HG03025 (cell line): ENCODE results near the gene ARHGAP26.

ENCODE experiments used
- ATAC-seq: cut with Tn5 transposase; IDR thresholded peaks from one replicate; pipeline ENCODE4 v1.9.1; 2021; ENCODE audit warnings: mild to moderate bottlenecking, moderate library complexity; ENCODE audit not compliant: unreplicated experiment, low FRiP score

Gene ARHGAP26

GRCh38 chr5:143002459-143003327, 232.5 kb downstream of the ARHGAP26 start:
- peak; percentile 55 for ATAC-seq

GRCh38 chr5:143003328-143003636, 233.1 kb downstream of the ARHGAP26 start:
- no peak for ATAC-seq

GRCh38 chr5:143004361-143005145, 234.4 kb downstream of the ARHGAP26 start:
- no peak for ATAC-seq

GRCh38 chr5:143006501-143006900, 236.3 kb downstream of the ARHGAP26 start:
- no peak for ATAC-seq

- ATAC-seq: no peak
Measured at GRCh38 chr5:143008032-143008431, 237.9 kb downstream of the ARHGAP26 start.

GRCh38 chr5:143008809-143009521, 238.8 kb downstream of the ARHGAP26 start:
- ATAC-seq: peak; percentile 68

GRCh38 chr5:143010351-143010750, 240.2 kb downstream of the ARHGAP26 start:
- no peak for ATAC-seq

- ATAC-seq: no peak
Measured at GRCh38 chr5:143011585-143011984, 241.4 kb downstream of the ARHGAP26 start.

GRCh38 chr5:143013176-143013891, 243.2 kb downstream of the ARHGAP26 start:
- no peak for ATAC-seq

GRCh38 chr5:143014017-143014651, 244.0 kb downstream of the ARHGAP26 start:
- no peak for ATAC-seq

GRCh38 chr5:143016777-143017516, 246.8 kb downstream of the ARHGAP26 start:
- ATAC-seq: no peak

GRCh38 chr5:143017541-143017940, 247.4 kb downstream of the ARHGAP26 start:
- ATAC-seq: no peak

GRCh38 chr5:143017992-143018391, 247.8 kb downstream of the ARHGAP26 start:
- no peak for ATAC-seq

- ATAC-seq: no peak
Measured at GRCh38 chr5:143019157-143019556, 249.0 kb downstream of the ARHGAP26 start.

GRCh38 chr5:143019614-143020515, 249.7 kb downstream of the ARHGAP26 start:
- ATAC-seq: peak; percentile 82

- ATAC-seq: no peak
Measured at GRCh38 chr5:143021595-143021994, 251.4 kb downstream of the ARHGAP26 start.

- ATAC-seq: peak; percentile 42
Measured at GRCh38 chr5:143023411-143024096, 253.4 kb downstream of the ARHGAP26 start.
